IMR-90 (cell line): ENCODE results near the gene HS3ST2. TPM values are rescaled to one million over a fixed set of nuclear protein-coding genes. Genes with fewer than 3 reads are reported as not detected.

ENCODE experiments used
- ATAC-seq: fragments of 200-7000 bp; cut with Tn5 transposase; 2 replicates; pipeline ENCODE4 v1.9.1; 2020; ENCODE audit warnings: low read depth, mild to moderate bottlenecking, moderate library complexity
- BruUV-seq: library from RNA; stranded (reverse); fragments of 400-500 nt; replicated peaks from 2 replicates; lab custom pipeline; 2021; lab: Mats Ljungman, UMichigan
- CTCF ChIA-PET: fragments of 300-600 bp; formaldehyde crosslinking; extraction: SDS; loops from one replicate; lab custom pipeline; 2021; ENCODE audit warnings: antibody characterized with exemption; lab: Yijun Ruan, JAX
- POLR2A ChIA-PET: fragments of 300-600 bp; sonication (Branson Sonifier 250); formaldehyde crosslinking; loops from one replicate; lab custom pipeline; 2022; ENCODE audit warnings: antibody characterized with exemption; ENCODE audit not compliant: unreplicated experiment; lab: Charles Lee
- DNase-seq: peaks from one replicate; pipeline ENCODE4 v3.0.0; 2013
- H2AFZ ChIP-seq: replicated peaks from 2 replicates; pipeline ENCODE3; 2013; ENCODE audit warnings: low read length, mild to moderate bottlenecking; ENCODE audit not compliant: poor library complexity
- H2AK5ac ChIP-seq: 2 replicates; pipeline ENCODE4 v1.6.1; 2013; ENCODE audit warnings: low read depth, low read length, inconsistent platforms
- H2AK9ac ChIP-seq: replicated peaks from 2 replicates; pipeline ENCODE3; 2013; ENCODE audit warnings: mild to moderate bottlenecking, low read depth, low read length, moderate library complexity; ENCODE audit not compliant: poor library complexity
- H2BK120ac ChIP-seq: 2 replicates; pipeline ENCODE4 v1.6.1; 2013; ENCODE audit warnings: low read depth, low read length, inconsistent platforms
- H2BK15ac ChIP-seq: 3 replicates; pipeline ENCODE4 v1.6.1; 2013; ENCODE audit warnings: low read depth, low read length, inconsistent platforms
- H2BK20ac ChIP-seq: 2 replicates; pipeline ENCODE4 v1.6.1; 2013; ENCODE audit warnings: low read depth, mild to moderate bottlenecking, inconsistent platforms, low read length, moderate library complexity
- H2BK5ac ChIP-seq: 2 replicates; pipeline ENCODE4 v1.6.1; 2013; ENCODE audit warnings: mild to moderate bottlenecking, low read depth, low read length, inconsistent platforms; ENCODE audit not compliant: poor library complexity, severe bottlenecking
- H3K14ac ChIP-seq: replicated peaks from 2 replicates; pipeline ENCODE4 v1.6.1; 2013; ENCODE audit warnings: low read depth, low read length, inconsistent platforms
- H3K18ac ChIP-seq: 2 replicates; pipeline ENCODE4 v1.6.1; 2013; ENCODE audit warnings: low read depth, low read length, control low read depth
- H3K23ac ChIP-seq: 2 replicates; pipeline ENCODE4 v1.6.1; 2013; ENCODE audit warnings: low read depth, low read length, inconsistent platforms
- H3K27ac ChIP-seq: 2 replicates; pipeline ENCODE4 v1.5.1; 2013; ENCODE audit warnings: mild to moderate bottlenecking, control low read depth, low read length; ENCODE audit not compliant: insufficient read depth
- H3K27me3 ChIP-seq: 2 replicates; pipeline ENCODE4 v1.6.1; 2013; ENCODE audit warnings: low read length; ENCODE audit not compliant: control insufficient read depth, insufficient read depth
- H3K36me3 ChIP-seq: 2 replicates; pipeline ENCODE4 v1.6.1; 2013; ENCODE audit warnings: low read length, mixed read lengths; ENCODE audit not compliant: control insufficient read depth, insufficient read depth
- H3K4ac ChIP-seq: 2 replicates; pipeline ENCODE4 v1.6.1; 2013; ENCODE audit warnings: low read depth, low read length, inconsistent platforms
- H3K4me1 ChIP-seq: 2 replicates; pipeline ENCODE4 v1.6.1; 2013; ENCODE audit warnings: low read length, mixed read lengths; ENCODE audit not compliant: control insufficient read depth, insufficient read depth
- H3K4me2 ChIP-seq: 2 replicates; pipeline ENCODE4 v1.6.1; 2013; ENCODE audit warnings: low read depth, mild to moderate bottlenecking, control low read depth, low read length, moderate library complexity
- H3K4me3 ChIP-seq: 2 replicates; pipeline ENCODE4 v1.5.1; 2013; ENCODE audit warnings: low read depth, mild to moderate bottlenecking, control low read depth, low read length, moderate library complexity; ENCODE audit not compliant: insufficient read depth
- H3K56ac ChIP-seq: 2 replicates; pipeline ENCODE4 v1.6.1; 2013; ENCODE audit warnings: low read length, inconsistent platforms; ENCODE audit not compliant: insufficient read depth; ENCODE audit errors: extremely low read depth
- H3K79me1 ChIP-seq, 2 experiments: 2 replicates each; pipeline ENCODE4 v1.6.1; 2013; ENCODE audit warnings: low read length in 2 of 2, inconsistent platforms in 1 of 2, low read depth in 1 of 2
- H3K9ac ChIP-seq: 2 replicates; pipeline ENCODE4 v1.6.1; 2013; ENCODE audit warnings: low read depth, low read length, control low read depth
- H3K9me1 ChIP-seq: 2 replicates; pipeline ENCODE4 v1.6.1; 2013; ENCODE audit warnings: low read length, inconsistent platforms; ENCODE audit not compliant: insufficient read depth
- H3K9me3 ChIP-seq: 2 replicates; pipeline ENCODE4 v1.6.1; 2013; ENCODE audit warnings: low read length; ENCODE audit not compliant: control insufficient read depth, insufficient read depth
- H4K20me1 ChIP-seq: 2 replicates; pipeline ENCODE4 v1.6.1; 2013; ENCODE audit warnings: low read length, inconsistent platforms; ENCODE audit not compliant: insufficient read depth
- H4K5ac ChIP-seq: 2 replicates; pipeline ENCODE4 v1.6.1; 2013; ENCODE audit warnings: mild to moderate bottlenecking, low read depth, low read length, control low read depth
- H4K8ac ChIP-seq, 2 experiments: 2 replicates each; pipeline ENCODE4 v1.6.1; 2013; ENCODE audit warnings: low read depth in 2 of 2, low read length in 2 of 2, control low read depth in 1 of 2, inconsistent platforms in 1 of 2
- H4K91ac ChIP-seq: 2 replicates; pipeline ENCODE4 v1.6.1; 2013; ENCODE audit warnings: low read depth, low read length, inconsistent platforms; ENCODE audit not compliant: insufficient read depth
- BHLHE40 ChIP-seq: fragments of 150-350 bp; IDR thresholded peaks from 2 replicates; pipeline ENCODE4 v1.6.1; 2016; ENCODE audit warnings: mild to moderate bottlenecking, low read depth, low read length
- MAZ ChIP-seq: IDR thresholded peaks from 2 replicates; pipeline ENCODE4 v1.6.1; 2012; ENCODE audit warnings: low read depth, mild to moderate bottlenecking, low read length, improper control_type of control experiment, moderate library complexity, borderline replicate concordance
- WGBS, 2 experiments: methylation state at CpG; one replicate each; pipeline versions ENCODE4 v1.1.5 to v1.1.7; 2013; ENCODE audit warnings: missing lambda C conversion rate in 2 of 2; ENCODE audit not compliant: insufficient read length in 1 of 2; ENCODE audit errors: extremely low coverage in 2 of 2; 5-methylcytosine and 5-hydroxymethylcytosine counted together
- dilution Hi-C: fragments of 300-500 bp; cut with HindIII; formaldehyde crosslinking; loops from one replicate; pipeline ENCODE4 v1.14.3; 2018; ENCODE audit warnings: low sequenced_read_pairs; ENCODE audit not compliant: unreplicated experiment
- in situ Hi-C: fragments of 300-500 bp; cut with MboI; formaldehyde crosslinking; loops from 3 replicates; pipeline ENCODE4 v1.14.3; 2019; ENCODE audit warnings: low sequenced_read_pairs, inconsistent platforms, mixed read lengths
- intact Hi-C: fragments of 100-400 bp; cut with micrococcal nuclease; formaldehyde crosslinking; loops from 2 replicates; pipeline ENCODE4 v1.10.0; 2022
- polyA plus RNA-seq, 3 experiments: library from polyadenylated mRNA; depleted of rRNA; stranded (reverse); fragments of >200 nt; gene quantifications; 2 replicates each; pipeline ENCODE4 v1.2.3, GENCODE V29; 2012; ENCODE audit warnings: low replicate concordance in 1 of 3
- total RNA-seq: library from RNA; depleted of rRNA; stranded (reverse); fragments of >200 nt; gene quantifications from 2 replicates; pipeline ENCODE4 v1.2.3, GENCODE V29; 2012

HS3ST2 gene
- total and polyA plus RNA-seq, 2 of the 4 experiments (the other 2 are of a cell fraction): not detected

DNA sequence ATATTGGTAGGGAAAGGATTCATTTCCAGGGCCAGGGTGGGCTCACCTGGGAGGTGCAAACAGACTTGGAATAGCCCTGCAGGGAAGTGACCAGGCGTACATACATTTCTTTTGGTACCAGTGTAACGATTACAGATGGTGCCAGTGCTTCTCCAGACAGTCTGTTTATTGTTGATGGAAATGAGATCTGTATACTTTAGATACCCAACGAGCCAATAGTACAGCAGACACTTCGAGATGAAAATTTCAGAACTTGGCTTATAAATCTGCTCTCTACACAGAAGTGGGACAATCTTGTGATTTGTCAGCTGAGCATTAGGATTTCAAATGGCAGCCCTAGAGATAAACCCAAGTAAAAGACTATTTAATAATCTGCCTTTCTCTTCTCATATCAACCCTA, 57.9 kb downstream of the HS3ST2 start:
- Histone ChIP-seq H2AK5ac (no peak overlapping the region), H3K18ac (no peak overlapping the region), H3K14ac (no peak overlapping the region), H3K4ac (no peak overlapping the region), H3K4me1 (no peaks in the 10 kb centered on the region), H4K20me1 (no peaks in the 10 kb centered on the region), H2BK5ac (no peak overlapping the region), H2BK120ac (no peak overlapping the region), H3K4me3 (no peak overlapping the region), H3K9ac (no peak overlapping the region), H4K5ac (no peak overlapping the region), H3K36me3 (no peaks in the 10 kb centered on the region), H3K23ac (no peak overlapping the region), H3K27me3 (no peaks in the 10 kb centered on the region), H3K4me2 (no peak overlapping the region), H3K27ac (no peak overlapping the region), H4K8ac (no peak overlapping the region), H3K79me1 (no peaks in the 10 kb centered on the region), H4K91ac (no peak overlapping the region), H3K9me1 (no peaks in the 10 kb centered on the region), H2AK9ac (no peak overlapping the region), H2BK20ac (no peak overlapping the region), H2BK15ac (no peak overlapping the region), H3K9me3 (no peaks in the 10 kb centered on the region), H3K56ac (no peak overlapping the region), H2AFZ (no peak overlapping the region)
- BruUV-seq: no TSS peak
- DNase-seq (no peak), ATAC-seq (no peak)
- CTCF ChIA-PET: no interaction called here
- TF ChIP-seq MAZ (no peak), BHLHE40 (no peak)
- dilution Hi-C loops: no loop called here
- in situ Hi-C loops: no loop called here
- intact Hi-C loops: no loop called here
- POLR2A ChIA-PET: no interaction called here
- no CpG with 5 or more reads among the region's 4 CpGs for WGBS, 2 experiments
